Measurements from ENCODE around the gene HERC2.
A peak's percentile ranks its signal among the peaks of the same experiment; 100 is the strongest.
"Not testable (repeated sequence)": the region's sequence is repeated elsewhere in the genome, so short reads cannot be mapped to it uniquely, and the experiment has no call there.

Gene HERC2

GRCh38 chr15:28308718-28309117 is 13.3 kb downstream of the HERC2 start:
- not testable (repeated sequence) for H3K9me3 ChIP-seq (ENCODE audit: control insufficient read depth in 5 of 5, low read length in 5 of 5); H3K4me3 ChIP-seq (ENCODE audit: low read depth in 1 of 5, low read length in 5 of 5); H3K27me3 ChIP-seq (ENCODE audit: control insufficient read depth in 5 of 5, insufficient read depth in 4 of 5, low read length in 5 of 5); H3K36me3 ChIP-seq (ENCODE audit: control insufficient read depth in 5 of 5, insufficient read depth in 5 of 5, low read length in 5 of 5); H3K27ac ChIP-seq (ENCODE audit: low read depth, low read length); H3K9ac ChIP-seq (ENCODE audit: low read length in 5 of 5); H3K4me1 ChIP-seq (ENCODE audit: control insufficient read depth in 5 of 5, insufficient read depth in 5 of 5, low read length in 5 of 5)

GRCh38 chr15:28305700-28306099 is 16.3 kb downstream of the HERC2 start:
- not testable (repeated sequence) for H3K4me1 ChIP-seq (ENCODE audit: control insufficient read depth in 5 of 5, insufficient read depth in 5 of 5, low read length in 5 of 5); H3K36me3 ChIP-seq (ENCODE audit: control insufficient read depth in 5 of 5, insufficient read depth in 5 of 5, low read length in 5 of 5); H3K27me3 ChIP-seq (ENCODE audit: control insufficient read depth in 5 of 5, insufficient read depth in 4 of 5, low read length in 5 of 5); H3K4me3 ChIP-seq (ENCODE audit: low read depth in 1 of 5, low read length in 5 of 5); H3K9ac ChIP-seq (ENCODE audit: low read length in 5 of 5); H3K27ac ChIP-seq (ENCODE audit: low read depth, low read length); H3K9me3 ChIP-seq (ENCODE audit: control insufficient read depth in 5 of 5, low read length in 5 of 5)

GRCh38 chr15:28297434-28297833 is 24.5 kb downstream of the HERC2 start:
- not testable (repeated sequence) for H3K27ac ChIP-seq (ENCODE audit: low read depth, low read length); H3K4me1 ChIP-seq (ENCODE audit: control insufficient read depth in 5 of 5, insufficient read depth in 5 of 5, low read length in 5 of 5)

GRCh38 chr15:28296814-28297213 is 25.2 kb downstream of the HERC2 start:
- H3K36me3 ChIP-seq (ENCODE audit: control insufficient read depth in 5 of 5, insufficient read depth in 5 of 5, low read length in 5 of 5); H3K4me3 ChIP-seq (ENCODE audit: low read depth in 1 of 5, low read length in 5 of 5); H3K27me3 ChIP-seq (ENCODE audit: control insufficient read depth in 5 of 5, insufficient read depth in 4 of 5, low read length in 5 of 5); H3K4me1 ChIP-seq (ENCODE audit: control insufficient read depth in 5 of 5, insufficient read depth in 5 of 5, low read length in 5 of 5); H3K9ac ChIP-seq (ENCODE audit: low read length in 5 of 5); H3K27ac ChIP-seq (ENCODE audit: low read depth, low read length); H3K9me3 ChIP-seq (ENCODE audit: control insufficient read depth in 5 of 5, low read length in 5 of 5): not testable (repeated sequence)

More at GRCh38 chr15:28297434-28297833, 24.5 kb downstream of the HERC2 start:
- not testable (repeated sequence) for H3K9me3 ChIP-seq (ENCODE audit: control insufficient read depth in 5 of 5, low read length in 5 of 5); H3K9ac ChIP-seq (ENCODE audit: low read length in 5 of 5); H3K36me3 ChIP-seq (ENCODE audit: control insufficient read depth in 5 of 5, insufficient read depth in 5 of 5, low read length in 5 of 5); H3K27me3 ChIP-seq (ENCODE audit: control insufficient read depth in 5 of 5, insufficient read depth in 4 of 5, low read length in 5 of 5); H3K4me3 ChIP-seq (ENCODE audit: low read depth in 1 of 5, low read length in 5 of 5)

- H3K9me3 ChIP-seq (ENCODE audit: control insufficient read depth in 5 of 5, low read length in 5 of 5); H3K27ac ChIP-seq (ENCODE audit: low read depth, low read length); H3K4me1 ChIP-seq (ENCODE audit: control insufficient read depth in 5 of 5, insufficient read depth in 5 of 5, low read length in 5 of 5); H3K9ac ChIP-seq (ENCODE audit: low read length in 5 of 5); H3K4me3 ChIP-seq (ENCODE audit: low read depth in 1 of 5, low read length in 5 of 5); H3K27me3 ChIP-seq (ENCODE audit: control insufficient read depth in 5 of 5, insufficient read depth in 4 of 5, low read length in 5 of 5): not testable (repeated sequence)
- H3K36me3 ChIP-seq (ENCODE audit: control insufficient read depth in 5 of 5, insufficient read depth in 5 of 5, low read length in 5 of 5), result peaks cover 2 to 14% (median 10%) of the 10 kb centered on the region in 5 donors
Measured at GRCh38 chr15:28295009-28295563, 26.9 kb downstream of the HERC2 start.

GRCh38 chr15:28294560-28294959 is 27.4 kb downstream of the HERC2 start:
- not testable (repeated sequence) for H3K9ac ChIP-seq (ENCODE audit: low read length in 5 of 5); H3K9me3 ChIP-seq (ENCODE audit: control insufficient read depth in 5 of 5, low read length in 5 of 5); H3K27ac ChIP-seq (ENCODE audit: low read depth, low read length); H3K4me3 ChIP-seq (ENCODE audit: low read depth in 1 of 5, low read length in 5 of 5); H3K4me1 ChIP-seq (ENCODE audit: control insufficient read depth in 5 of 5, insufficient read depth in 5 of 5, low read length in 5 of 5); H3K27me3 ChIP-seq (ENCODE audit: control insufficient read depth in 5 of 5, insufficient read depth in 4 of 5, low read length in 5 of 5)
- H3K36me3 ChIP-seq (ENCODE audit: control insufficient read depth in 5 of 5, insufficient read depth in 5 of 5, low read length in 5 of 5), result peaks cover 2 to 19% (median 15%) of the 10 kb centered on the region in 5 donors

GRCh38 chr15:28289694-28290463 is 32.1 kb downstream of the HERC2 start:
- Histone ChIP-seq H3K9ac (ENCODE audit: low read length in 5 of 5) (no peak overlapping the region), H3K27ac (ENCODE audit: low read depth, low read length) (no peak overlapping the region), H3K9me3 (ENCODE audit: control insufficient read depth in 5 of 5, low read length in 5 of 5) (peaks cover 0 to 7% (median 4%) of the 10 kb centered on the region in 5 donors), H3K4me3 (ENCODE audit: low read depth in 1 of 5, low read length in 5 of 5) (peak overlapping the region in 1 of 5 donors; percentile 13), H3K27me3 (ENCODE audit: control insufficient read depth in 5 of 5, insufficient read depth in 4 of 5, low read length in 5 of 5) (no peaks in the 10 kb centered on the region), H3K36me3 (ENCODE audit: control insufficient read depth in 5 of 5, insufficient read depth in 5 of 5, low read length in 5 of 5) (peaks cover 2 to 24% (median 18%) of the 10 kb centered on the region in 5 donors), H3K4me1 (ENCODE audit: control insufficient read depth in 5 of 5, insufficient read depth in 5 of 5, low read length in 5 of 5) (peaks cover 0 to 1% (median 0%) of the 10 kb centered on the region in 5 donors)

- H3K9me3 ChIP-seq (ENCODE audit: control insufficient read depth in 5 of 5, low read length in 5 of 5); H3K9ac ChIP-seq (ENCODE audit: low read length in 5 of 5); H3K27ac ChIP-seq (ENCODE audit: low read depth, low read length); H3K27me3 ChIP-seq (ENCODE audit: control insufficient read depth in 5 of 5, insufficient read depth in 4 of 5, low read length in 5 of 5); H3K4me1 ChIP-seq (ENCODE audit: control insufficient read depth in 5 of 5, insufficient read depth in 5 of 5, low read length in 5 of 5); H3K4me3 ChIP-seq (ENCODE audit: low read depth in 1 of 5, low read length in 5 of 5): not testable (repeated sequence)
- peaks cover 2 to 24% (median 18%) of the 10 kb centered on the region in 5 donors for H3K36me3 ChIP-seq (ENCODE audit: control insufficient read depth in 5 of 5, insufficient read depth in 5 of 5, low read length in 5 of 5)
Measured at GRCh38 chr15:28288830-28289693, 32.9 kb downstream of the HERC2 start.

GRCh38 chr15:28286659-28287058 is 35.3 kb downstream of the HERC2 start:
- not testable (repeated sequence) for H3K9me3 ChIP-seq (ENCODE audit: control insufficient read depth in 5 of 5, low read length in 5 of 5); H3K4me3 ChIP-seq (ENCODE audit: low read depth in 1 of 5, low read length in 5 of 5); H3K27me3 ChIP-seq (ENCODE audit: control insufficient read depth in 5 of 5, insufficient read depth in 4 of 5, low read length in 5 of 5); H3K27ac ChIP-seq (ENCODE audit: low read depth, low read length); H3K4me1 ChIP-seq (ENCODE audit: control insufficient read depth in 5 of 5, insufficient read depth in 5 of 5, low read length in 5 of 5); H3K9ac ChIP-seq (ENCODE audit: low read length in 5 of 5)
- H3K36me3 ChIP-seq (ENCODE audit: control insufficient read depth in 5 of 5, insufficient read depth in 5 of 5, low read length in 5 of 5), result peaks cover 0 to 24% (median 14%) of the 10 kb centered on the region in 5 donors

- no peaks in the 10 kb centered on the region for H3K27me3 ChIP-seq (ENCODE audit: control insufficient read depth in 5 of 5, insufficient read depth in 4 of 5, low read length in 5 of 5)
- H3K9ac ChIP-seq (ENCODE audit: low read length in 5 of 5), result no peak overlapping the region
- H3K27ac ChIP-seq (ENCODE audit: low read depth, low read length), result peak overlapping the region; percentile 4
- peaks cover 0 to 7% (median 4%) of the 10 kb centered on the region in 5 donors for H3K9me3 ChIP-seq (ENCODE audit: control insufficient read depth in 5 of 5, low read length in 5 of 5)
- peaks cover 0 to 24% (median 12%) of the 10 kb centered on the region in 5 donors for H3K36me3 ChIP-seq (ENCODE audit: control insufficient read depth in 5 of 5, insufficient read depth in 5 of 5, low read length in 5 of 5)
- H3K4me3 ChIP-seq (ENCODE audit: low read depth in 1 of 5, low read length in 5 of 5), result no peak overlapping the region
- peaks cover 0 to 8% (median 0%) of the 10 kb centered on the region in 5 donors for H3K4me1 ChIP-seq (ENCODE audit: control insufficient read depth in 5 of 5, insufficient read depth in 5 of 5, low read length in 5 of 5)
Measured at GRCh38 chr15:28286031-28286430, 35.9 kb downstream of the HERC2 start.

Data from subcutaneous abdominal adipose tissue (tissue), 5 donors.